HG03196 (cell line): ENCODE results near the gene SIGLEC11.
"Not testable (repeated sequence)": the region's sequence is repeated elsewhere in the genome, so short reads cannot be mapped to it uniquely, and the experiment has no call there.

ENCODE experiments used
- ATAC-seq: cut with Tn5 transposase; IDR thresholded peaks from one replicate; pipeline ENCODE4 v1.9.1; 2021; ENCODE audit not compliant: unreplicated experiment

SIGLEC11 gene

DNA sequence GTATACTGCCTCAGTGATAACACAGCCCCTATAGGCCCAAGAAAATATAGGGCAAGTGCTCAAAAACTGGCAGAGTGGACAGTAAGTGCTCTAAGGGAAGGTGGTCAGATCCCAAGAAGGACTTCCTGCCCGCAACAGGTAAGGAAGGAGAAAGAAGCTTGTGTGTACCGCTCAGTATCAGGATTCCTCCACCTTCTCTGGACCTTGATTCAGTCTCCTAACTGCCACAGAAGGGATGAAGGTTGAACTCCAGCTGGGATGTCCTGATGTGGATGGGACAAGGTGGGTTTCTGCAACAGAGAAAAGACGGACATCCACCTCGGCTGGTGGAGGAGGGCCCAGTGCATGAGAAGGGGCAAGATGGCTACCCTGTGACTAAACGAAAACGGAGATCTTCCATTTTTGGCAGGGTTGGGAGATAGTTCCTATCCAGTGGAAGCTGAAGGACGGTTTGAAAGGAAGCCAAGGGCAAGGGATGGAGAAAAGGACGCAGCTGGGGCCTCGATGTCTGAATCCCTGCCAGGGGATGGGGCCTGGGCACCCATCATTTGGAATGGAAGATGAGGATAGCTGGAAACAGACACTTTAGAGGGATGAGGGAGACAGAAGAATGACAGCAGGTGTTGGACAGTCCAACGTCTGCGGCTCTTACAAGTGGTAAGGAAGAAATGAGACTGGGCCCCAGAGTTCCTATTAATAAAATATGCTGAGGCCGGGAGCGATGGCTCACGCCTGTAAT, 33.3 kb downstream of the SIGLEC11 start:
- no peak for ATAC-seq

DNA sequence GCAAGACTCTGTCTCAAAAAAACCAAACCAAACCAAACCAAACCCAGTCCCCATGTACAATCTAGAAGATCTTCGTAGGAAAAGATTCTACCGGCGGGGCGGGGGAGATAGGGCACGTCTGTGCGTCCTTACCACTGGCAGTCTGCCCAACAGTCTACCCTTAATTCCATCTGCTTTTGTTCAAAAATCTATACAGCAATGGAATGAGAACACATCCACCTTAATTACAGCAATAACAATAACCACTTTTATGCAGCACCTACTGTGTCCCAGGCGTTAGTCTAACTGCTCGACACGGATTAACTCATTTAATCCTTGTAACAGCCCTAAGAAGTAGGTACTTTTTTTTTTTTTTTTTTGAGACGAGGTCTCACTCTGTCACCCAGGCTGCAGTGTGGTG, 34.5 kb downstream of the SIGLEC11 start:
- ATAC-seq = no peak

- ATAC-seq = no peak
Observed at GRCh38 chr19:49925486-49925885, 35.5 kb downstream of the SIGLEC11 start.

- not testable (repeated sequence) for ATAC-seq
Observed at GRCh38 chr19:49924881-49925210, 36.1 kb downstream of the SIGLEC11 start.

GRCh38 chr19:49924004-49924880, 36.7 kb downstream of the SIGLEC11 start:
- ATAC-seq = no peak

DNA sequence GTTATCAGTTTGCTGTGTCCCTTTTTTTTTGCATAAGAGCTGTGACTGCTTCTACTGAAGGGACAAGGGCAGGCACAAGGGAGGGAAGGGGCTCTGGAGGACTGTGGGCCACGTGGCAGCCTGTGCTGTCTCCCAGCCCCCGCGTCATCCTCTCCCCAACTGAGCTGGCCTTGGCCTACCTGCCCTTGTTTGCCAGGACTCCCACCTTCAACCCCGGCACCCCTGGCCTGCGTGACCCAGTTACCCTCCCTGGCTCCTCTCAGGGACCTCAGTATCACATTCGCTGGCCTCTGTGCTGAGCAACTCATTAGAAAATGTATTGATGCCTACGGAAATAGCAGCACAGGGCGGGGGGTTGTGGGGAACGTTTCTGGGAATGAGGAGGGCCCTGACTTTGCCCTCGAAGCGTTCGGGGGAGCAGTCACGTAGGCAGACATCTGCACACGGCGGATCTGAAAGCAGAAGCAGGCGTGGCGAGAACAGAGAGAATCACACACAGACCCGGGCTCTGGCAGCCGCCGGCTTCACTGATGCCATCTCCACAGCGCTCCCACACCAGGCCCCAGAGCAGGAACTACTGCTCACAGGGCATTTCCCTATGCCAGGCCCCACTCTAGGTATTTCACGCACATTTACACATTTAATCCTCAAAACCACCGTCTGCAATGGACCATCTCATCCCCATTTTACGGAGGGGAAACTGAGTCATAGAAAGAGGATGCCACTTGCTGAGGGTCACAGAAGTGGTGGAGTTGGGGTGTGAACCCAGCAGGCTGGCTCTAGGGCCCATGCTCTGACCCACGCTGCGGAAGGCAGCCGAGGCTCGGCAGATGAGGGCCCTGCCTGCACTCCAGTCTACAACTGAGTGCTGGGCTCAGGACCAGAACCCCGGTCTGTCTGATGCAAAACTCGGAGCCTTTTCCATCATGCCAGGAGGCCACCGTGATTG, 37.6 kb downstream of the SIGLEC11 start:
- ATAC-seq = no peak

DNA sequence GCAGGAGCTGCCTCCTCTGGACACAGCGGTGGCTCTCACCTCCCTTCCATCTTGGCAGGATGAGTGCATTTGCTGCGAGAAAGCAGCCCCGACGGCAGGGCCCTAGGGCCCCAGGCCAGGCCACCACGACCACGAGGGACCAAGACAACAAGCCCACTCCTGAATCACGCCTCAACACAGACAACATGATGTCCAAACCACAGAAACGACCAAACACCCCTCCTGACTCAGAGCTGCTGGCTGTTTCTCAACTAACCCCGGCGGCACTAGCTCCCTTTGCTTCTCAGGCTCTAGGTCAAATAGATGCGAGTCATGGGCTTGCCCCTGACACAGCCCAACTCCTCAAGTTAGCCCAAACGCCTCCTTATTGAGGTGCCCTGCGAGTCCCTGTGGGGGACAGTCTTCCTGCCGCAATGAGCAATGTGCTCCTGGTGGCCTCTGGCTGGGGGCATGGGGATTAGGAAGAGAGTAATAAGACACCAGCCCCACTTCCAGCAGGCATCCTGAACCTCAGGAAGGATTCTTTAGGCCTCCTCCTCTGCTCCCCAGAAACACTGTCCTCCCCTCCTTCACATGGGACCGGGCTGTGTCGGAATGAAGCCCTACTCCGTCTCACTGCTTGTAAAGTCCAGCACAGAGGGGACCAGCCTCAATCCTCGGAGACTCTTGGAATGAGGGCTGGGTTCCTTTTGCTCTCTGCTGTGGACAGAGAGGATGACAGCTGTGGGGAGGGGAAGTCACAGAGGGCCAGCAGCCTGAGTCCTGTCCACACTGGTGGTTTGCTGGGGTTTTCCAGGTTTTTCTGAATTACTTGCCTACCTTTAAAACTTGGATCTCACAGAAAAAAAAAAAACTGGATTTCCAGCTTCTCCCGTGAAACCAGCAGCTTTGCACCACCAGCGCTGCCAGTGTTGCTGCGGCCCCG, 38.8 kb downstream of the SIGLEC11 start:
- no peak for ATAC-seq

- no peak for ATAC-seq
Observed at GRCh38 chr19:49920624-49921363, 40.2 kb downstream of the SIGLEC11 start.

GRCh38 chr19:49918089-49918488, 42.9 kb downstream of the SIGLEC11 start:
- no peak for ATAC-seq

- ATAC-seq = no peak
Observed at GRCh38 chr19:49916839-49917733, 43.9 kb downstream of the SIGLEC11 start.

- no peak for ATAC-seq
Observed at GRCh38 chr19:49915271-49915670, 45.7 kb downstream of the SIGLEC11 start.

DNA sequence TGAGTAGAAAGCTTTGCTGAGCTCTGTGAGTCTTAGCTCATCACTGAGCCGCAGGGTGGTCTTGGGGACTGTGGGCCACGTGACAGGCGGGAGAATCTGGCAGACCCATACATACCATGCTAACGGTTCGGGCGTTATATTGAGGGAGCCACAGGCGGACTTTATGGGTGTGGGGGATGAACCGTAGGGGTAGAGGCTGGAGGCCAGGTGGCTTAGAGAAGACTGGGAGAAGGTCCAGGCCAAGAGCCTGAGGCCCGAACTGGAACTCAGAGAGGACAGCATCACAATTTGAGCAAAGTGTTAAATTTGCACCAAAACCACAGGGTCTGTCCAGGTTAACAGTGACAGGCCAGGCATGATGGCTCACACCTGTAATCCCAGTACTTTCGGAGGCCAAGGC, 47.3 kb downstream of the SIGLEC11 start:
- ATAC-seq = no peak

- ATAC-seq = no peak
Observed at GRCh38 chr19:49912965-49913685, 47.8 kb downstream of the SIGLEC11 start.

DNA sequence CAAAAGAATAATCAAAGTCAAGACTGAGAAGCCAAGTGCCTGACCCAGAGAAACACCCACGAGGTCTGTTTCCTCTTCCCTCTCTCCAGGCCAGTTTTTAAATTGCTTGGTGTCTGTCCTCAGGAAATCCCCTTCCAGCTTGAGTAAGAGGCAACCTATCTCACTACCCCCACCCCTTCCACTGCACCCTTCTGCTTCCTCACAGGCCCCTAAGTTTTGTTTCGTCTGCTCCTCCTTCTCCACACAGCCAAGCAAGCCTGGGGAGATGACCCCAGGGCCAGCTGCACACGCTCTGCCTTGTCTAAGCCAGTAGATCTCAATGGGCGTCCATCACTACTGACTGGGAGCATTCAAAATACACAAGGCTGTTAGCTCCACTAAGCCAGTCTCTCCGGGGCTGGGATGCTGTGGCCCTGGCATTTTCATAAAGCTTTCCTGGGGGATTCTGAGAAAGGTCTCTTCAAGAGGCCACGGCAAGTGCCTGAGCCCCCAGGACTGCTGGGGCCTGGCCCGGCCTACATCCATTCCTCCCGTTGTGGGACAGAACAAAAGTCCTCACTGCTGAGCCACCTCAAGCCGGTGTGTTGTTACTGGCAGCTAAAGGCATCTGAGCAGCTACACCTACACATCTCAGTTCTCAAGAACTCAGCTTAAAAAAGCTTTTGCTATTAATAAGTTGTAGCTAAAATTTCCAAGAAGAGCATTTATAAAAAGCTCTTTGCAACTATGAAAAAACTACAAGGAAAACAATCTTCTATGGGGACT, 49.4 kb downstream of the SIGLEC11 start:
- peak; percentile 38 for ATAC-seq

GRCh38 chr19:49910179-49910578, 50.8 kb downstream of the SIGLEC11 start:
- ATAC-seq = no peak

- no peak for ATAC-seq
Observed at GRCh38 chr19:49908480-49909420, 52.2 kb downstream of the SIGLEC11 start.
